HG02798 (cell line): ENCODE data around the gene CHCHD3.

ENCODE experiments used
- ATAC-seq: cut with Tn5 transposase; IDR thresholded peaks from one replicate; pipeline ENCODE4 v1.9.1; 2021; ENCODE audit warnings: mild to moderate bottlenecking; ENCODE audit not compliant: unreplicated experiment, poor library complexity

The CHCHD3 gene

DNA sequence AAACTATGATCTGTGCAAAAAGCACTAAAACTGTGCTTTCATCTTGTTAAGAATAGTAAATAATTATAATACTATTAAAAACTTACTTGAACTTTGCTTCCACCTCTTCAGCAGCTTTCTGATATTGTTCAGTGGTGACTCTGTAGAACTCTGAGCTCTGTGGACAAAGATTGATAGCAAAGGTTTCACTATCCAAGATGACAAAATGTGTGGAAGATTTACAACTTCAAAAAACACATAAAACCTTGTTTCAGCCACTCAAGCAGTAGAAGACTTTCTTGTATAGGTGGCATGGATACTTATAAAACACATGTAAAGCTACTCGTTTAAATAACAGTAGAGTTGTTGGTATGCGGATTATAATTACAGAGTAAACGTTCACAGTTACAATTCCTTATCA, 243.6 kb downstream of the CHCHD3 start:
- ATAC-seq, result no peak

DNA sequence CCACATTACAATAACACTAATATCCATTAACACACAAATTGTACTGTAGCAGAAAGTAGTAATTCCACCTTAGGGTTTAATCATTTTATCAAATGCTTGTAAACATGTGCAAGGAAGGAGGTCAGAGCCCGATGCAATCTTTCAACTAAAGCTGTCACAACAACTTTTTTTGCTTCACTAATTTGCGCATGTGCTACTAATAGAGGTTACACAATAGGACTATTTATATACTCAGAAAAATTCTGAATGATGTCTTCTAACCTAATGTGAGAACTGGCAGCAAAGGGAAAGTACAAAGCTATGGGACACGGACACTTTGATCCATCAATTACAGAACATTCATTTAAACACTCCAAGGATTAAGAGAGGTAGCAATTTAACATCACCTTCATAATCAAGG, 244.4 kb downstream of the CHCHD3 start:
- ATAC-seq, result no peak

DNA sequence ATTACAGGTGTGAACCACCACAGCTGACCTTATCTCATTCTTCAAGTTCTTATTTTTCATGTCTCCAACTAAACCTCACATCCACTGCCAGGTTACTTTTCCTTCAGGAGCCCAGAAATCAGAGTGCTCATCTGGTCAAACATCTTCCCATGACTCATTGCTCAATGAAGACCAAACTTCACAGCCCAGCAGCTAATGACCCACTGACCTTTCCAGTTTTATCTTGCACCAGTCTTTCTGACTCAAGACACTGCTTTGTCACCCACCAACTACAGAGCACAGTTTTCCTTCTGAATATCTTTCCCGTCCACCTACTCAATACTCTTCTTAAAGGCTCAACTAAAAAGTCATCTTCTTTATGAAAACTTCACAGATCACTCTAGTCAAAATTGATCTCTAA, 245.1 kb downstream of the CHCHD3 start:
- ATAC-seq, result no peak

DNA sequence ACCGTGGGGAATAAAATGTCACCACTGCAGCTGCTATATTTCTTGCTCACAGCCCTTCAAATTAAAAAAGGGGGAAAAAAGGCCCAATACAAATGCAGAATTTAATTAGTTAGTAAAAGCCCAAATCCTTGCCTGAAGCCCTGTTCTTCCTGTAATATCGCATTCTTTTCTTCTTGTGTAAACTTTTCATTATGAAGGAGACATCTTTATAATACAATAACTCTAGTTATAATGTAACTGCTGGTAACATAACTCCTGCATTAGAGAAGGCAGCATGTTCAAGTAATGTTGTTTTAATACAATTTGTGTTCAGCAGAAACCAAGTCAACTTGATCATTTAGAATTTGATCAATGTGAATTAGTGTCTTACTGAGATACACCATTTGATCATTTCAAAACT, 250.9 kb downstream of the CHCHD3 start:
- ATAC-seq, result no peak

DNA sequence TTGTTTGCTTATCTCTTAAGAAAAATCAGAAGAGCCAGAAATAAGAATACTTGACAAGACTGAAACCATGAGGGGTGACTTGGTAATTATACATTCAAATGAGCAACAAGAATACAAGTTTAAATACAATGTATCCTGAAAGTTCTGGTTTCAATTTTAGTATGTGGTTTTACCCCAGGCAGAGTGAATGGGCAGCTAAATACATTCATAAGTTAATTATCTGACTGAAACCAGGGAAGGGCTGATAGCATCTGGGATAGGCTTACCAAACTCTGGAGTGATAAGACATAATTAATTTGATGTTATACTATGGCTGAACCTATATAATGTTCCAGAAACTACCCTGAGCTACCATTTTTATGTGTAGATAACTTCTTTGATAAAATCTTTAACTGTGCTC, 253.4 kb downstream of the CHCHD3 start:
- ATAC-seq, result peak; percentile 52

DNA sequence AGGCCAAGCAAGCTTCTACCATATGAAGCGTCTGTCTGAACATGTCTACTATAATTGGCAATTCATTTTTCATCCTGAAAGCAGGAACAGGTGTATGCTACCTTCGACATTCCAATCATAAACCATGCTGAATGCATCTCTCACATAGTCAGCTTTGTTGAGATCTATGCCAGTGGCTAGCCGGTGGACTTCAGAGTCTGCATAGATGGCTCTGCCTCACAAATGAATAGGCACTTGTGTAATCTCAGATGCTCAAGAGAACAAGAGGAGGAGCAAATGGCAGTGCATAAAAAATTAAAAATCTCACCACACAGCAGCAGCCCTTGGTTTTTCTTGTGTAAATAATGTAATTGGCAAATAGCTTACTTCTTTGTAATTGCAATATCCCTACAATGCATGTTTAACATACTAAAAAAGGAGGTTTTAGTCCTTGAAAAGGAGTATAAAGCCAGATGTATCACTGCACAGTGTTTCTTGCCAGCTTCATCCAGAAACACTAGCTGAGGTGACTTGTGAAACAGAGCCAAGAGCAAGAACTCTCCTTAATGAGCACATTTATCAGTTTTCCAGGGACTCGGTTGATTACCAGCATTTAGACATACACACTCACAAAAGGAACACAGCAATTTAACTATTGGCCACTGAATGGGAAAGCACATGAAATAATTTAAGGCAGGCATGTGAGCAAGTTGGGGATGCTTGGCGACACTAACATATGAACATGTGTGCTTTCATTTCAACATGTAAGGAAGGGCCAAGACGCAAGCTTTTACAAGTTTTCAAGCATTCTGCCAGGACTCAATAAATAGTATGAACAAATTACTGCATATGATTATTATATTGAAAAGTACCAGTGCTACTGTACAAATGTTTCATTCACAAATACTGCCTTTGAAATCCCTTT, 255.7 kb downstream of the CHCHD3 start:
- ATAC-seq, result no peak

DNA sequence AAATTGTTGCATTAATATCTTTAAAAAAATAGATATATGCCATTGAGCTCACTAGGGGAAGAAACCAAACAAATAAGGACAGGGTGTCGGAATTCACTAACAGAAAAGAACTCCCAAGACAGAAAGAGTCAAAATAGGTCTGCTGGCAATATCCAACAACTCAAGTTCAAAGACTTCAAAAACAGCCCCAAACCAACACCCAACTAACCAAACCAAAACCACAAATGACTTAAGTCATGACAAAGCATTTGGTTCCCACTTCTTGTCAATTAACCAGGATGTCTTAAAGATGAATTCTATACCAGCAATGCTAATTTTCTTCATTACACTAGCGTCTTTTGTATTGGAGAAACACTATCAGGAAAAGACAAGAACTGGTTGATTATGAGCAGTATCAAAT, 256.7 kb downstream of the CHCHD3 start:
- ATAC-seq, result no peak

DNA sequence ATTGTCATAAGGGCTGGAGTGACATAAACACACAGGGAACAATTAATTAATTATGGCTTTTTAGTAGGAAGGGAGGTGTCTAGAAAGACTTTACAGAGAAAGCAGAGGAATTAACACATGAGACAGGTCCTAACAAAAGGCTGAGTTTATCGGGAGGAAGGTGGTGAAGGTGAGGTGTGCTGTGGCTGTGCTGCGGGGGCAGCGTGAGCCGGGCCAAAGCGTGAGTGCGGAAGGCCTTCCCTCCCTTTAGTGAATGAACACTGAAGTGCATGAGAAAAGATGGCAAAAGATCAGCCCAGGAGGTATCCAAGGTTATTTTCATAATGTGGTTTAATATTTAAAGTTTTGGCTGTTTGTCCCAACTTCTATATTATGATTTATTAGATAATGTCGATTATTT, 262.2 kb downstream of the CHCHD3 start:
- no peak for ATAC-seq

DNA sequence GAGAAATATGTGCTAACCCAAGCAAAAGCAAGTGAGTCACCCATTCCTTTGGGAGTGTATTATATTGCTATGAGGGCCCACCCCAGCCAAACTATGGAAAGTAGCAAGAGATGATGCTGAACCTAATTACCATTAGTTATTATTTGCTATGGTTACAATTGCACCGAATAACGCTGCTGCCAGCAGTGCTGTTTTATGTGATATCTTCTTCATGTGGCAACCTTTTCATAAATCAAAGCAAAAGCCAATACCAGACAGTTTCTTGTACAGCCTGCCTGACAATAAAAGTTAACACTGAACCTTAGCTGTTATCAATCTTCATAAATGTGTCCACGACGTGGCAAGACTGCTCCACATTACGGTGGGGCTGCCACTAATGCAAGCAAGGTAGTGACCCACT, 263.9 kb downstream of the CHCHD3 start:
- no peak for ATAC-seq

DNA sequence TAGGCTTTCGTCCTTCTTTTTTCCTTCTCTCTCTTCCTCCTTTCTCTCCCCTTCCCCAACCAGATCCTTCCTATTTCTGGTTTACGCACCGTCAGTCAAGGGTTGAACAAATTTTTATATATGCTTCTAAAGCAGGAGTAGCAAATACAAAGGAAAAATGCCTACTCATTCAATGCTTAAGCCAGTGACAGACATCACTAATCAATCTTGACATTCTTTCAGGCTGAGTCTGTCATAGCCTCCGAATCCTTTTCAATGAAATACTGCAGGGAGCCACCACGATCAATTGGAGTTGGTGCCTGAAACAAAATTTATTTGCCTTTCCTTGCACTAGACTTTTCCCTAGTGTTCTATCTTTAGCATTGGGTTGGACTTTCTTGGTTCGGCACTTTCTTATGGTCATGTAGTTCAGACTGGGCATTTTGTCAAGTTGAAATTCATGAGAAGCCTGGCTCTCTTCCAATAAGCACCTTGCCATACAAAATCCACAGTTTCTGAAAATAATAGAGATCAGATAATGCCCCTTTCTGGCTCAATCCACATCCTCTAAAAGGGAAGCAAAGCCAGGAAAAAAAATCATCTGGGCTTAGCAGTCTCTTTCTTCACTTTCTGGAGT, 266.1 kb downstream of the CHCHD3 start:
- ATAC-seq, result no peak

DNA sequence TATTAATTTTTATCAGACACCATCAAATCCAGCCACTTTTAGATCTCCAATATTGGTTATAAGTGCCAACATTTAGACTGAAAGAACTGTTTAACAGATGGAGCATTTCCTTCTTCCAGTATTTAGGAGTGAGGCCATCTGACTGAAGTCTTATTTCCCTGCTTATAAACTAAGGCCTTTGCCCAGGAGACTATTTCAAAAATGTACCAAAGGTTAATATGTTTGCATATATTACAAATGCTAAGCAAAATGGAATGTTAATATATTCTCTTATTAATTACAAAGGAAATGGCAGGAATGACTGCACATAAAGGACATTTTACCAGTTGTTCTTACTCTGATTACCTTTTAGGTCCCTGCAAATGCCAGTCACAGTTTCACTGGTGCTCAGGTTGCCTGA, 266.8 kb downstream of the CHCHD3 start:
- ATAC-seq, result no peak

DNA sequence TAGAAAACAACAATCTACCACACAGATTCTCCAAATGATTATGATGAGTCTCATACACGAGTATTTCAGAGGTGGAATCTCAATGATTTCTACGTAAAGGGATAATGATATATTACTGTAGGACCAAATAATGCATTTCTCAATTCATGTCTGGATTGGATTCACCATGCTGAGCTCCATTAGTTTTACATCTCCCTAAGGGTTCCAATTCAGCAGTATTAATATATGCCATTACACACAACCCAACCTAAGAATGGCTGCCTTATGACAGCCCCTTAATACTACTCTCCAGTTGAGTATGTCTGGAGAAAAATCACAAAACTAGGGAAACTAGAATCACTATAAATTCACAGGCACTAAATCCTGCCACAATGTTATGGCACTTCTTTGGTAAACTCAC, 271.3 kb downstream of the CHCHD3 start:
- ATAC-seq, result no peak

DNA sequence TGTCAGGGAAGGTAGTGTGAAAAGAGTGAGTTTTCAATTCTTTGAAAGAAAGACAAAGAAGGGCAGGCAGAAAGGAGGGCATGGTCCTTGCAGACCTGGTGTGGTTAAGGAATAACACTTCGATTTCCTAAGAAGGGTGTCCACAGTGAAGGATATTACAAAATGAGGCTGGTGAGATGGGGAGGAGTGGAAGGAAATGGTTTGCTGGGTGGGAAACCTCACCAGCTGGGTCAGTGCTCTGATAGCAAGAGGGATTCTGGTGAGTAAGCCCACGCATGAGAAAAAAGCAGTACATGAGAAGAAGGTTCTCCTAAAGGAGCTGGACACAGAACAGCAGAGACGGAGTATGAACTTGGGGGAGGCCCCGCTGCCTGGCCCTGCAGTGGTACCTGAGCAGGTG, 275.1 kb downstream of the CHCHD3 start:
- no peak for ATAC-seq

DNA sequence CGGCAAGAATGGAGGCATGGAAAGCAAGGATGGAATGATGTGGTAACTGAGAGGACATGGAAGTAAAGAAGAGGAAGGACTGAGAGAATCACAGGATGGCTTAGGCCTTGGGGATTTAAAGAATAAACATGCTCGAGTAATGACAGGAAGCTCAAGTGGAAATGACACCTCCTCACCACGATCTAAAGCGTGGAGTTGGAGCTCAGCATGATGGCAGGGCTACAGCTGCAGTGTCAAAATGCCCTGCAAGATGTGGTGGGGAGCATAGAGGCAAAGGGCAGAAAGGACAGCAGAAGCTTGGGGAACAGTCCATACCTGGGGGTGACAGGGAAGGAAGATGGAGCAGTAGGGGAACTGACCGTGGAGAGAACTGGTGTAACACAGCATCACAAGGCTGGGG, 276.1 kb downstream of the CHCHD3 start:
- no peak for ATAC-seq

DNA sequence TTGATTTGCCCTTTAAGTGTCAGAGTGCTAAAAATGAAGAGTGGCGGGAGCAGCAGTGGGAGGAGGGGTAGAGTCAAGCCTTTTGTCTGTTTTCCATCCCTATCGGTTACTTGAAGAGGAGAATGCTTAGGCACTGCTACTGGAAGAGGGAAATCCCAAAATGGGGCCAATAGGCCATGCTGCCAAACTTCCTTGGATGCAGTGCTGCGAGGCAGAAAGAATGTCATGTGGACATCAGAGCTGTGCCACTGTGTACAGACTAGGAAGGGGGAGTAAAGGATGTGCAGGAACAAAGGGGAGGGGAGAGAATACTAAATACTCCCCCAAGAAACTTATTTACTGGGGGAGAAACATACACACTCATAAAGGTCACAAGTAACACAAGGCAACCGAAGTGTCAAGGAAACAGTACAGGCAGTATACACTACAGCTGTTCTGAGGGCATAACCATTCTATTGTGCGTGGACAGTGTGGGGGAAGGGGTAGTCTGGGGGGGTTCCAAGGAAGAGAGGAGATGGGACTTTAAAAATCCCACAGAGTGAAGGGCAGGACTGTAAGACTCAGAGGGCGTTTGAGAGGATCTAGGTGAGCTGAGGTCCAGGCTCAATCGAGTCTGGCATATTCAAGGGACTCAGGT, 276.9 kb downstream of the CHCHD3 start:
- ATAC-seq, result no peak

DNA sequence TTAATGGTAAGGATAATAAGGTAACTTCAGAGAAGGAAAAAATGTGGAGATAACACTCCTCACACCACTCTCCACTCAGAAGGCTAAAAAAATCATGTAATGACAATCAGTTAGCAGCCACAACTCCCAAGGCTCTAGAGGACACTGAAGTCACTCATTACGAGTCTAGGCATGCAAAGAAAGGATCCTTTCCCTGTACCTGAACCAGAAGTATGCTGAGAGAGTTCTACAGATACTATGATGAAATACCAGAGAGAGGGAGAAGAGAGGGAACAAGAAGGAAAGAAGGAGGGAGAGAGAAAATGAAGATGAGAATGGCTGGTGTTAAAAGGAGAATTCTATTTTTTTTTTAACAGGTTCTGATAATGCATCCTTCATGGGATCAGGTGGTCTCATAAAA, 281.4 kb downstream of the CHCHD3 start:
- ATAC-seq, result no peak

DNA sequence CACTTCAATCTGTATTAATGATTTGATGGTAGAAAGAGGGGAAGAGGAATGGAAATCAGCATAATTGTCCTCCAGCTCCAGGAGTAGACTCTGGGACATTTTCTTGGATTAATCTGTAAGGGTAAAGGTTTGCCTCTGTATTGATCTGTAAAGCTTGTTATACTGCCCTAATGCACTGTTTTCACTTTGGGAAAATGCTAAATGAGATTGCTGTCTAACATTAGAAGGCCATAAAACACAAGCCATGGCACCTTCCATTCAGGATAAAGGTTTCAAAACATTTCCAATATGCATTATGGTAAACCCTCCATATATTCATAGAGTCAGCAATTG, 282.8 kb downstream of the CHCHD3 start:
- no peak for ATAC-seq

DNA sequence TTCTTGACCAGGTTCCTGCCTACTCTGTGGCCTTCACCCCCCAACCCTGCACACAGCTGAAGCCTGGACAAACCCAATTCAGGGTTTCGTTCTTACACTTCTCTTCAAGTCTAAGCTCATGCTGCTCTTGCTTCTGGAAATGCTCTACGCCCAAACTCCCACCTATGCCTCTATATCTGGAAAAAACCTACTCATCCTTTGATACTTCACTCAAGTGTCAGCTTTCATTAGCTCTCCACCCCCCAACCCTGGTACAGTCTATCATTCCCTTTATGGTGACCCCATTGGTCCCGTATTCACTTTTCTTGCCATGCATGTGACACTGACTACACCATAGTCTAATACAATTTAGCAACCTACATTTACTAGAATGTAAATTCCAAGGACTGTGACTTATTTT, 284.7 kb downstream of the CHCHD3 start:
- ATAC-seq, result no peak

DNA sequence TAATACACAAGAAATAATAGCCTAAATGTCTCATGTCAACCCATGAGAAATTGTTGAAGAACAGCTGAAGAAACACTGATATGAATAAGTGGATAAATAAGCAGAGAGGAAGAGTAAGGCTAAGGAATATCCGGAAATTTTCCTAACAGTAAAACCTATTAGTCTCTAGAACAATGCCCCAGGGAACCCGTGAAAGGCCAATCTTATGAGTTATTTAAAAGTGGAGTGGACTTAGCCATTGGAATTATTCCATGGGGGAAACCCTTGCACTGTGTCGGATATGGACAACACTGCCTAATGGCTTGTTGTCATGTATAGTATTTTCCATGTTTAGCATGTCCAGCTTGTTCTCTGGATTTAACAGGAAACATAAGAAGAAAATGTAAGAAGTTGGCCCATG, 288.4 kb downstream of the CHCHD3 start:
- ATAC-seq, result no peak

DNA sequence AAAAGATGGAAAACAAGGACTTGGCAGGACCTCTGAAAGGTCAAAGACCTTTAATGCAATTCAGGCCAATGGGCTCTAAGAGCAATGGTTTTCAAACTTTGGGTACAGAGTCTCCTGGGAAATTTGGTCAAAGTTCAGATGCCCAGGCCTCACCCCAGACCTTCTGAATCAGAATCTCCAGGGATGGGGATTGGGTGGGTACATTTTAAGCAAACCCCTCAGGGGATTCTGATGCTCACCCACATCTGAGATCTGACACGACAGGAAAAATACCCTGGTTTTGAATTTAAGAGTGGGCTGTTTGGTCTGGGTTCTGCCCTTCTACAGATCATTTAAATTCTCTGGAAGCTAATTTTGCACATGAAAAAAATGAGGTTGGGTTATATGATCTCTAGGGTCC, 290.9 kb downstream of the CHCHD3 start:
- ATAC-seq, result no peak

DNA sequence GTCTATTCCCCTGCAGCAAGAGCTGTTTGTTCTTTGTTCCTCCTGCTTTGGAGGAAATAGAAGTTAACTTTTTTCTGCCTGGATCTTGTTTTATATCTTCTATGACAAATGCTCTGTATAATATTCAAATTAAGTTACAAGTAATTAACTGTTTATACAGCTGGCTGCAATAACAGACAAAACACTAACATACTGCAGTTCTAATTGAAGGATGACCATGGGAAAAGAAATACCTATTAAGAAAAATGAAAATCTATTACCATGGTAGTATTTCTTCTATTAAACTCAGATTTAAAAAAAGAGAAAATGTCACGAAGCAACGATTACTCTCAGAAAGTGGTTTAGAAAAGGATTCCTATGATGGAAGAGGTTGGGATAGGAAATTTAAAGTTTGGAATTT, 291.8 kb downstream of the CHCHD3 start:
- no peak for ATAC-seq

DNA sequence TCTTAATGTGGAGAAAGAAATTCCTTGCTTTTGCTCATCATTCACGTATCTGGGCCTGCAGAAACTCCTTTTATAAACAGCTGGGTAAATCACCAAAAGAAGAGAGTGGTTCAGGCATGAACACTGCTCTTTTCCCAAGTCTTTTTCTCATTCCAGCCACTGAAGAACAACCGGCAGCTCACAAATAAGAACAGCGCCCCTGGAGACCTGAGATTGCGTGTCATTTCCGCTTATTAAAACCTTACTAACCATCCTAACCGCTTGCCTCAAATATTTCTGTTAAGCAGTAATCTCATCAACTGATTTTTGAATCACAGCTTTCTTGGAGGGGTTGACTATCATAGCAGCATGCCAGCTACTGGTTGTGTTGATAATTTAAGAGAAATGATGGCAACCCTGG, 292.6 kb downstream of the CHCHD3 start:
- ATAC-seq, result no peak
